ENCODE data around the gene RPS14.

The RPS14 gene

DNA sequence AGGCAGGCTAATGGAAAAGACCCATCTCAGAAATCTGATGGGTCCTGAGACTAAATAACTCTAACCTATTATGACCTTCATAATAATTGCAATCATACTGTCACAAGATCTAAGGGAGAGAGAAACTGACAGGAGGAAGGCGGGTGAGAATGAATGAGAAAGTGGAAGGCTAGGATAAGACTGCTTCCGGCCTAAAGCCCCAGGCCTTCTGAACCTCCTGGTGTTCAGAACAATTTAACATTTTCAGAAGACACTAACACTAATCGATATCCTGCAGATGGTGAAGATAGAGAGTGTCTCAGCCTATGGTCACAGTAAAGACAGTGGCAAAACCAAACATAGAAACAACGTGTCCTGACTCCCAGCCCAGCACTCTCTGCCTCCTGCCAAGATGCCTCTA is 1.2 kb downstream of the RPS14 start:
- peak; percentile 61 for FAIRE-seq
- no peak for DNase-seq (ENCODE audit: insufficient read length, low spot score)
- TF ChIP-seq SPI1 (IDR thresholded peaks at IDR 0.05; ENCODE audit: low read depth, low read length) (no peak), POU2F2 (IDR thresholded peaks at IDR 0.05; ENCODE audit: low read depth, low read length) (no peak), POLR2AphosphoS5 (IDR thresholded peaks at IDR 0.05; ENCODE audit: low read depth, low read length) (no peak), PAX5 (IDR thresholded peaks at IDR 0.05; ENCODE audit: insufficient read depth, low read length, severe bottlenecking) (no peak), POLR2A (IDR thresholded peaks at IDR 0.05; ENCODE audit: low read depth, low read length) (no peak), TAF1 (IDR thresholded peaks at IDR 0.05; ENCODE audit: low read depth, low read length) (no peak)

DNA sequence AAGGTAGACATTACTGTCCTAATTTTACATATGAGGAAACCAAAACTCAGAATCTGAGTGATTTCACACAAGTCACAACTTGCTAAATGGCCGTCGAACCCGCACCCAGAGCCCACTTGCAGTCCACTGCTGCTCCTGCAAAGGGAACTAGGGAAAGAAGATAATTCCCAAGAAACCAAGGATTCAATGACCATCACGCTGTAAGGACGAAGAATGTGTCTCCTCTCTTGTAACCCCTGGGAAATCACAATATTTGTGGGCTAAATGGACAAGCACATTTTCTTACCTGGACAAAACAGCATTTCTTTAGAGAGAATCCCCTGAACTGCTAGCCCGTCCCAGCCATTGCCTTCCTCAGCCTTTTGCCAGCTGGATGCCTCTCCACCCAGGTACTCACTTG is 2.4 kb downstream of the RPS14 start:
- TF ChIP-seq SPI1 (IDR thresholded peaks at IDR 0.05; ENCODE audit: low read depth, low read length) (no peak), POU2F2 (IDR thresholded peaks at IDR 0.05; ENCODE audit: low read depth, low read length) (no peak)
- FAIRE-seq = no peak

DNA sequence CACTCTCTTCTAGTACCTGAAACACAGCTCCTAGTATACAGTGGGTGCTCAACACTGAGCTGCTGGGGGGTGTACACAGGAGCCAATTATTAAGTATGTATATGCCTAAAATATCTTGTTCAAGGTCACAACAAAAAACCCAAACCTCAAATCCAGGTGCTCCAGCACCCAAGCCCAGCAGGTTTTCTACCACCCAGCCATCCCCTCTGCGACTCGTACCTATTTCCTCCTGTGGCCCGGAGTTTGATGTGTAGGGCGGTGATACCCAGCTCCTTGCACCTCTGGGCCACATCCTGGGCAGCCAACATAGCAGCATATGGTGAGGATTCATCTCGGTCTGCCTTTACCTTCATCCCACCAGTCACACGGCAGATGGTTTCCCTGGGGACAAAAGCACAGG is 3.0 kb downstream of the RPS14 start:
- DNase-seq (ENCODE audit: insufficient read length, low spot score) (no peak), FAIRE-seq (no peak)
- no peak for TF ChIP-seq POU2F2 (IDR thresholded peaks at IDR 0.05; ENCODE audit: low read depth, low read length)
- no peak for TF ChIP-seq PAX5 (IDR thresholded peaks at IDR 0.05; ENCODE audit: insufficient read depth, low read length, severe bottlenecking)
- no peak for TF ChIP-seq POLR2A (IDR thresholded peaks at IDR 0.05; ENCODE audit: low read depth, low read length)

More for the DNA sequence above, 2.4 kb downstream of the RPS14 start:
- DNase-seq (ENCODE audit: insufficient read length, low spot score) = no peak

DNA sequence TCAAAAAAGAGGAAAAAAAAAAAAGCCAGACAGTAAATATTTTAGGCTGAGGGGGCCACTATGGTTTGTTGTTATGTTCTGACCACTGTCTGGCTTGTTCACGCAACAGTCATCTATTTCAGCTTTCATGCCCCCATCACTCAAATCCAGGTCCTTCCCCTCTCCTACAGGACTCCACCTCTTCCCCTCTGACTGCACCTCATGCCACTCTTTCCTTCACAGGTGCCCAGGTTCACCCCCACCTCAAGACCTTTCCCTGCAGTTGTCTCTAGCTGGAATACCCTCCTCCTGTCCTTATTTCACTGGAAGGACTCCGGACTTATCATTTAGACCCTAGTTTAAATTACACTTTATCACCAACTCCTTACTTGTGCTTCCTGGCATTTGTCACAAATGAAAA is 3.5 kb downstream of the RPS14 start:
- FAIRE-seq = no peak
- TF ChIP-seq POLR2A (IDR thresholded peaks at IDR 0.05; ENCODE audit: low read depth, low read length) = 0 out of 2 replicates have a peak, but pooled peaks have one; percentile 7
- no peak for TF ChIP-seq POU2F2 (IDR thresholded peaks at IDR 0.05; ENCODE audit: low read depth, low read length)
- DNase-seq (ENCODE audit: insufficient read length, low spot score) = no peak

DNA sequence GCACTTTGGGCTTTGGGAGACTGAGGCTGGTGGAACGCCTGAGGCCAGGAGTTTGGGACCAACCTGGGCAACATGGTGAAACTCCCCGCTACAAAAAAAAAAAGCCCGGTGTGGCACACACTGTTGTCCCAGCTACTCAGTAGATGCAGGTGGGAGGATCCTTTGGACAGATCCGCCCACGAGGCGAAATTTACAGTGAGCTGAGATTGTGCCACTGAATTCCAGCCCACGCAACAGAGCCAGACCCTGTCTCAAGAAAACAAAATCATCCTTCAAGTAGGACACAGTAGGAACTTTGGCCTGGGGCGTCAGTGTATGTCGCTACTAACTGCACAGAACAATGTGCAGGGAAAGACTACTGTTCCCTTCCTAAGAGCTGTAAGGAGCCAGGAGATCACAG is 4.8 kb downstream of the RPS14 start:
- DNase-seq (ENCODE audit: insufficient read length, low spot score) (no peak), FAIRE-seq (no peak)
- TF ChIP-seq POLR2AphosphoS5 (IDR thresholded peaks at IDR 0.05; ENCODE audit: low read depth, low read length) (peak; percentile 10; the same call in 1 of the 2 replicates), POLR2A (IDR thresholded peaks at IDR 0.05; ENCODE audit: low read depth, low read length) (no peak)

DNA sequence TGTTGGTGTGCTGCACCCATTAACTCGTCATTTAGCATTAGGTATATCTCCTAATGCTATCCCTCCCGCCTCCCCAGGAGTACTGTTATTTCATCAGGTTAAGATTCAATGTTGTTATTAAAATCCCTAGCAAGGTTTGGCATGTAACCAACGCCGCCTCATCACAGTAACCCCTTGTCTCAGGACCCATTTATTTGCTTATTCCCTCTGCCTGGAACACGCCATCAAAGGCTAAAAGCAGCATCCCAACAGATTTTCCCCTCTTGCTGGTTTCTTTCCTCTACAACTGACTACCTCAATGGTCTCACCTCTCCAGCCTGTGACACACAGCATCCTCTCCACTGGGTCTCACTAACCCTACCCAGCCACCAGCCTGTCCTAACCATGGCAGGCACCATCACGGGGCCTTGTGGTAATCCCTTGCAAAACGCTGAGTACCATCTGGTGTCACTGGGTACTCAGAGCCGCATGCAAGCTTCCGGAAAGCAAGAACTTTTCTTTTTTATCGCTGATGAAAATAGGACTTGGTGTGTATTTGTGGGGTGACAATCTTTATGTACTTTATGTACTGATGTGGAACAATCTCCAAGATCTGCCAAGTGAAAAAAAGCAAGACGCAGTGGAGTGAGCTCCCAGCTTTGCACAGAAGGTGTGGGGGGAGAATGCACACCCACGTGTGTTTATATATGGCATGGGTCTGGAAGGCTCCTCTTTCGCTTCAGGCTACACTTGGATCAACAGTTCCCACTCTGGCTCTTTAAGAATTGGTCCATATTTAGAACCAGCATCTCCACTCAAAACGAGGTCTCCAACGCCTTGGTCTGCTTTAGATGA is 6.1 kb downstream of the RPS14 start:
- FAIRE-seq (no peak), DNase-seq (ENCODE audit: insufficient read length, low spot score) (no peak)
- TF ChIP-seq POLR2AphosphoS5 (IDR thresholded peaks at IDR 0.05; ENCODE audit: low read depth, low read length) (peak; percentile 71), POU2F2 (IDR thresholded peaks at IDR 0.05; ENCODE audit: low read depth, low read length) (peak; percentile 45; the same call in 1 of the 2 replicates), POLR2A (IDR thresholded peaks at IDR 0.05; ENCODE audit: low read depth, low read length) (peak; percentile 57), SPI1 (IDR thresholded peaks at IDR 0.05; ENCODE audit: low read depth, low read length) (no peak), PAX5 (IDR thresholded peaks at IDR 0.05; ENCODE audit: insufficient read depth, low read length, severe bottlenecking) (no peak), TAF1 (IDR thresholded peaks at IDR 0.05; ENCODE audit: low read depth, low read length) (no peak)

DNA sequence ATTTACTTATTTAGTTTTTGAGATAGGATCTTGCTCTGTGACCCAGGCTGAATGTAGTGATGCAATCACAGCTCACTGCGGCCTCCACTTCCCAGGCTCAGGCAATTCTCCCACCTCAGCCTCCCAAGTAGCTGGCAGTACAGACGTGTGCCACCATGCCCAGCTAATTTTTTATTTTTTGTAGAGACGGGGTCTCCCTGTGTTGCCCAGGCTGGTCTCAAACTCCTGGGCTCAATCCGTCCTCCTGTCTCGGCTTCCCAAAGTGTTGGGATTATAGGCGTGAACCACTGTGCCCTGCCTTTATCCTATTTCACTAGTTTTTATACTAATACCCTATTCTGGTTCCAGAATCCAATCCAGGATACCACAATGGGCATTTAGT is 6.8 kb downstream of the RPS14 start:
- DNase-seq (ENCODE audit: insufficient read length, low spot score) = no peak
- FAIRE-seq = no peak
- TF ChIP-seq POLR2A (IDR thresholded peaks at IDR 0.05; ENCODE audit: low read depth, low read length) (0 out of 2 replicates have a peak, but pooled peaks have one; percentile 29), TAF1 (IDR thresholded peaks at IDR 0.05; ENCODE audit: low read depth, low read length) (no peak)

DNA sequence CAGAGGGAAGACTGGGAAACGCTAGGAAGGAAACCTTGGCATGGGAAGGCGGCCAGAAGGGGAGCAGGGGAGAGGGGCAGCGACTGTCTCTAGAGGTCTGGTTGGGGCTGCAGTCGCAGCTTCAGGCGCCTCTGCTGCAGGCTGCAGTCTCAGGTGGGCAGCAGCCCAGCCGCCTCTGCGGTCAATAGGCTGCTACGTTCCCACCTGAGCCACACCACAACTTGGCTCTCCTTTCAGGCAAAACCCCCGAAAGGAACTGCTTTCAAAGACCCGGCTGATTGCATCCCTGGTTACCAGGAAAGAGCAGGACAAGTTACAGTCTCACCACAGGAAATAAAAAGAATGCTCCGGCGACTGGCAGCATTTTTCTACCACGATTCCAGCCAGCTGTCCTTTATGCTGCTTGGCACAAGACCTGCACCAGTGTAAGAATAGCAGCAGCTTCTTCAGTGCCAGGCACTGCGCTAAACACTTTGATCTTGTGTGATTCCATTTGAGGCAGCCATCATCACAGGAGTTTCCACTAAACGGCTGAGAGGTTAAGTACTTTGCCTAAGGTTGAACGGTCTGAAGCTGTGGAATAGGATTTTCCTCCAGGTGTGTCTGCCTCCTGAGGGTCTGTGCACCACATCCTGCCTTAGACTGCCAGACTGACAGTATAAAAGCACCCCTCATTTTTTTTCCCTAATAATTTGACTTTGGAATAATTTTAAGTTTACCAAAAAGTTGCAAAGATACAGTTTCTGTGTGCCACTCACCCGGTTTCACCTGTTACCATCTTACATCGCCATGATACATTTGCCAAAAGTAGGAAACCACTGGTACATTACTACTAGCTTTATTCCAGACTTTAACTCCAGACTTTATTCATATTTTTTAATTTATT is 7.5 kb downstream of the RPS14 start:
- 0 out of 2 replicates have a peak, but pooled peaks have one; percentile 18 for TF ChIP-seq POLR2AphosphoS5 (IDR thresholded peaks at IDR 0.05; ENCODE audit: low read depth, low read length)
- no peak for TF ChIP-seq PAX5 (IDR thresholded peaks at IDR 0.05; ENCODE audit: insufficient read depth, low read length, severe bottlenecking)
- FAIRE-seq (no peak), DNase-seq (ENCODE audit: insufficient read length, low spot score) (no peak)

DNA sequence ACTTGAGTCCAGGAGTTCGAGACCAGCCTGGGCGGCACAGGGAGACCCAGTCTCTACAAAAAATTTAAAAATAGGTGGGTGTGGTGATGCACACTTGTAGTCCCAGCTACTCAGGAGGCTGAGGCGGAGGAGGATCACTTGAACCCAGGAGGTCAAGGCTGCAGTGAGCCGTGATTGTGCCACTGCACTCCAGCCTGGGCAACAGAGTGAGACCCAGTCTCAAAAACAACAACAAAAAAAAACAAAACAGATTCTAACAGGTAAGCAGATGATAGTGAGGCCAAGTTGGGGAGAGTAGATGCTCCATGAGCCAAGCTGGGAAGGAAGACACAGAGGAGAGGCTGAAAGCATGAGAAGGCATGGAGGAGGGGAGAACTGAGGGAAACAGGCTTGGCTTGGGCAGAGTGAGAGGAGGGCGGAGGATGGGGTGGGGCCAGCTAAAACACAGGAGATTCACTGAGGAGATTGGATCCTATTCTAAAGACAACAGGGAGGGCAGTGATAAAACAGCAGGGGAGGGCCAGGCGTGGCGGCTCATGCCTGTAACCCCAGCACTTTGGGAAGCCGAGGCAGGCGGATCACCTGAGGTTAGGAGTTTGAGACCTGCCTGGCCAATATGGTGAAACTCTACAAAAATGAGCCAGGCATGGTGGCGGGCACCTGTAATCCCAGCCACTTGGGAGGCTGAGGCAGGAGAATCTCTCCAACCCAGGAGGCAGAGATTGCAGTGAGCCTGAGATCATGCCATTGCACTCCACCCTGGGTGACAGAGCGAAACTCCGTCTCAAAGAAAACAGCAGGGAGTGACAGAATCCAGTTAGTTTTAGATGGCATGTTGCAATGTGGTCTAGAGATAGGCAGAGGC is 8.4 kb downstream of the RPS14 start:
- TF ChIP-seq PAX5 (IDR thresholded peaks at IDR 0.05; ENCODE audit: insufficient read depth, low read length, severe bottlenecking) (no peak), POU2F2 (IDR thresholded peaks at IDR 0.05; ENCODE audit: low read depth, low read length) (no peak), TAF1 (IDR thresholded peaks at IDR 0.05; ENCODE audit: low read depth, low read length) (no peak), POLR2A (IDR thresholded peaks at IDR 0.05; ENCODE audit: low read depth, low read length) (no peak)
- FAIRE-seq = no peak
- no peak for DNase-seq (ENCODE audit: insufficient read length, low spot score)

All from GM12891 (cell line).